ENCODE data around the gene CD55.

CD55 gene, protein sequence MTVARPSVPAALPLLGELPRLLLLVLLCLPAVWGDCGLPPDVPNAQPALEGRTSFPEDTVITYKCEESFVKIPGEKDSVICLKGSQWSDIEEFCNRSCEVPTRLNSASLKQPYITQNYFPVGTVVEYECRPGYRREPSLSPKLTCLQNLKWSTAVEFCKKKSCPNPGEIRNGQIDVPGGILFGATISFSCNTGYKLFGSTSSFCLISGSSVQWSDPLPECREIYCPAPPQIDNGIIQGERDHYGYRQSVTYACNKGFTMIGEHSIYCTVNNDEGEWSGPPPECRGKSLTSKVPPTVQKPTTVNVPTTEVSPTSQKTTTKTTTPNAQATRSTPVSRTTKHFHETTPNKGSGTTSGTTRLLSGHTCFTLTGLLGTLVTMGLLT

DNA sequence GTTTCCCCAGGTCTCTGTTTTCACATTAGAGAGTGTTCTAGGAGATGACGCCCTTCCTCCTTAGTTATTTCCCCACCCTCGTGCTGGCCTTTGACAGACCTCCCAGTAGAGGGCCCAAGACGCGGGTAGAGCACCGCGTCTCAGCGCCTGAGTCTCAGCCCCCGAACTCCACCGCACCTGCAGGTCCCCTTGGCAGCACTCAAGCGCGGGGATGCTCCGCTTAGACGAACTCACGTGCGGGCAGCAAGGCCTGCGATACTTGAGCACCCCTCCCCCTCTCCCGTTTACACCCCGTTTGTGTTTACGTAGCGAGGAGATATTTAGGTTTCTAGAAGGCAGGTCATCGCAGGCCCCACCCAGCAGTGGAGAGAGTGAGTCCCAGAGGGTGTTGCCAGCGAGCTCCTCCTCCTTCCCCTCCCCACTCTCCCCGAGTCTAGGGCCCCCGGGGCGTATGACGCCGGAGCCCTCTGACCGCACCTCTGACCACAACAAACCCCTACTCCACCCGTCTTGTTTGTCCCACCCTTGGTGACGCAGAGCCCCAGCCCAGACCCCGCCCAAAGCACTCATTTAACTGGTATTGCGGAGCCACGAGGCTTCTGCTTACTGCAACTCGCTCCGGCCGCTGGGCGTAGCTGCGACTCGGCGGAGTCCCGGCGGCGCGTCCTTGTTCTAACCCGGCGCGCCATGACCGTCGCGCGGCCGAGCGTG, at the start of gene CD55:
CD55 (plus strand) TSS at position 600 of the 711 bp plus-strand sequence; CDS start at position 688, 88 bp downstream.
- DNase-seq: peak; percentile 81

GRCh38 chr1:207274882-207275281, 46.6 kb upstream of the CD55 start:
- DNase-seq: no peak

DNA sequence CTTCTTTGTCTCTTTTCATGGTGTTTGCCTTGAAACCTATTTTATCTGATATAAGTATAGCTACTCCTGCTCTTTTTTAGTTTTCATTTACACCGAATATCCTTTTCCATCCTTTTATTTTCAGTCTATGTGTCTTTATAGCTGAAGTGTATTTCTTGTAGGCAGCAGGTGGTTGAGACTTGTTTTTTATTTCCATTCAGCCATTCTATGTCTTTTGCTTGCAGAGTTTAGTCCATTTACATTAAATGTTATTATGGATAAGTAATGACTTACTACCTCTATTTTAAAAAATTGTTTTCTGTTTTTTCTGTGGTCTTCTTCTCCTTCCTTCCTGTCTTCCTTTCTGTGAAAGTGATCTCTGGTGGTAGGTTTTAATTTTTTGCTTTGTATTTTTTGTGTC, 45.0 kb upstream of the CD55 start:
- no peak for DNase-seq

- no peak for DNase-seq
Observed at GRCh38 chr1:207277241-207277640, 44.2 kb upstream of the CD55 start.

GRCh38 chr1:207279652-207280051, 41.8 kb upstream of the CD55 start:
- DNase-seq: no peak

DNA sequence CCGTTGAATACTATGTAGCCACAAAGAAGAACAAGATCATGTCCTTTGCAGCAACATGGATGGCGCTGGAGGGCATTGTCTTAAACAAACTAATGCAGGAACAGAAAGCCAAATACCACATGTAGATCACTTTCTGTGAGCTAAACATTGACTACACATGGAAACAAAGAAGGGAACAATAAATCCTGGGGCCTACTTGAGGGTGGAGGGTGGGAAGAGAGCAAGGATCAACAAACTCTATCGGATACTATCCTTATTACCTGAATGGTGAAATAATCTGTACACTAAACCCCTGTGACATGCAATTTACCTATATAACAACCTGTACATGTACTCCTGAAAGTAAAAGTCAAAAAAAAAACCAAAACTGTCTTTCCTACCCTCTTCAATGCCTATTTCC, 40.8 kb upstream of the CD55 start:
- DNase-seq: no peak

- no peak for DNase-seq
Observed at GRCh38 chr1:207282058-207282457, 39.4 kb upstream of the CD55 start.

DNA sequence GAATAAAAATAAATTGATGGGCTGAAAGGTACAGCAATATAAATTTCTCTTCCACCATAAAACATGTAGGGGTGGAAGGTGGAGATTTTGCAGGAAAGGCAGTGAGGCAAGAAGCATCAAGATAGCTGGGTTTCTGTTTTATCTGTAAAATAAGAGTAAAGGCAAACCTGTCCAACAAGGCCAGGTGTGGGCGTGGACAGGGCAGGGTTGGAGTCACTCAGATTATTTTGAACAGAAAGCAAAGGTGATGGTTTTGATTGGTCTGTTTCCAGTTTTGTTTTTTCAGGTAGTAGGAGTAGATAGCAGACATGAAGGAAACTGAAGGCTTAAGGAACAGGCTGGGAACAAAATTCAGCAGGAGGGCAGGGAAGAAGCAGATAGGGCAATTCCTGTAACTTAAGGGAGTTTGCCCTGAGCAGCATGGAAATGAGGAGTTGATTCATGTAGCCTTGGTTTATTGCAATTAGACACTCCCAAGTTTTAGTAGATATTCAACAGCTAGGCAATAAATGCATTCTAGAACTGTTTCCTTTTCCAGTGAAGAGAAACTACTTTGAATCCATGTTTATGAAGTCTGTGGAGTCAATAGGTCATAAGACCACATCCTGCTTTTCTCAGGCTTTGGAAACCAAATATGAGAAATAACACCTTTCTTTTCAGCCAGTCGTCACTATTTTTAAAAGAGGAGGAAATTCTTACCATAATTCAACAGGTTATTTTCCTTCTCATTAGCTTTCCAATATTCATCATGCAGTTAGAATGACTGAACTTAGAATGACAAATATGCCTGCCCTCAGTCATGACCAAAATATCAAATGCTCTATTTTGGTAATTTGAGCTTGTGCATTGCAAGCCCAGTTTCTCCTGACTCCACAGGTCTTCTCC, 38.7 kb upstream of the CD55 start:
- no peak for DNase-seq

- DNase-seq: no peak
Observed at GRCh38 chr1:207283421-207283820, 38.1 kb upstream of the CD55 start.

DNA sequence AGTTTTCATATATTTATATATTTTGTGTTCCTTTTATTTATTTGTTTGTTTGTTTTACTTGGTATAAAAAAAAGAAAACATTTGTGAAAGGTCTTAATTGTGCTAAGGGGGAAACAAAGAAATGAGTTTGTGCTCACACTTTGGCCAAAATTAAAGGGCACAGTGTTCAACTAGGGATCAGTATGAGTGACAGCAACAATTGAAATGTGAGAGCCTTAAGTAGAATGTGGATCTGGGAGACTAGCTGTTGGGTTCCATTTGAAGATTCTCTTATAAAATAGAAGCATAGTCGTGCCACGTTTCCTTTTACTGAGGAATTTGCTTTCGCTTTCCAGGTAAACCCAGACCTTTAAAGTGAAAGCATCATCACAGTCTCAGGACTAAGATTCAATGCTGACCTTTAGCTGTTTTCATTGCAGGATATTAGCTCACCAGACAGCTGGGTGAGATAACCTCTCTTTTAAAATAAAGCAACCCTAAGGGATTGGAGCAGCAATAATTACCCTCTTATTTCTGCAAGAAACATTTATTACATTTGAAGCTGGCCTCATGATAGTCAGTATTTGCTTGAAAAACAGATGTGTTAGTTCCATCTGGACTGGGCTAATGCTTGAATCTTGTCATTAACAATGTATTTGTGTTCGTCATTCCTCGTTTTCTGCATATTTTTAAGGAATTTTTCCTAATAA, 37.1 kb upstream of the CD55 start:
- no peak for DNase-seq

- DNase-seq: no peak
Observed at GRCh38 chr1:207286786-207287468, 34.6 kb upstream of the CD55 start.

GRCh38 chr1:207288315-207288714, 33.2 kb upstream of the CD55 start:
- DNase-seq: no peak

- DNase-seq: no peak
Observed at GRCh38 chr1:207289756-207290155, 31.7 kb upstream of the CD55 start.

DNA sequence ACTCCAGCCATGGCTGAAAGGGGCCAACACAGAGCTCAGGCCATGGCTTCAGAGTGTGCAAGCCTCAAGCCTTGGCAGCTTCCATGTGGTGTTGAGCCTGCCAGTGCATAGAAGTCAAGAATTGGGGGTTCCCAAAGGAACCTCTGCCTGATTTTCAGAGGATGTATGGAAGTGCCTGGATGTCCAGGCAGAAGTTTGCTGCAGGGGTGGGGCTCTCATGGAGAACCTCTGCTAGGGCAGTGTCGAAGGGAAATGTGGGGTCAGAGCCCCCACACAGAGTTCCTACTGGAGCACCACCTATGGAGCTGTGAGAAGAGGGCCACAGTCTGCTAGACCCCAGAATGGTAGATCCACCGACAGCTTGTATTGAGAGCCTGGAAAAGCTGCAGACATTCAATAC, 29.8 kb upstream of the CD55 start:
- DNase-seq: no peak

DNA sequence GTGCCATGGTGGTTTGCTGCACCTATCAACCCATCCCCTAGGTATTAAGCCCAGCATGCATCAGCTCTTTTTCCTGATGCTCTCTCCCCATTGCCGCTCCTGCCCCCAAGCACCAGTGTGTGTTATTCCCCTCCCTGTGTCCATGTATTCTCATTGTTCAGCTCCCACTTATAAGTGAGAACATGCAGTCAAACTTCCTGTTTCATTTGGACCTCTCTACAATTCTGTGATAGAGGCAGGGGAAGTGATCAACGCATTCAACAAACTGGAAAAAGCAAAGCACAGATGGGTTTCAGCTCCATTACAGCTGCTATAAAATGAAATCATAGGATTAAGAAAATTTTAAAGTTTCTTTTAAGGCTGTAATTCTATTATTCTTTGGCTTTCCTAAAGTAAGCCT, 23.3 kb upstream of the CD55 start:
- no peak for DNase-seq

GRCh38 chr1:207298636-207299398, 22.7 kb upstream of the CD55 start:
- no peak for DNase-seq

DNA sequence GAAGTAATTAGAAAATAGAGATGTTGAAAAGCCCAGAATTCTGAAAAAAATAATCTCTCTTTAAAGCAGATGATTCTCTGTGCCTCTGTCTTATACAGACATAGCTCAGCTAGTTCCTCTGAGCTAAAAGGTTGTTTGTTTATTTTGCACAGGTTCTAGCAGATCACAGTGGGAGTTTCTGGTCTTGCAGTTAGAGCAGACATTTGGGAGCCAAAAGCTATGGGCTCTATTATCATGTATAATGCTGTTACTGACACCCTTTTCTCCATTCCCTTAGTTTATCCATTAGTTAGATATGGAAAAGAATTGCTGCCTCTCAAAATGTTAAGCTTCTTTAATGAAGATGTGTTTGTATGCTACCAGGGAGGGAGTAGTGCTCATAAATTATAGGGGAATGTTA, 20.5 kb upstream of the CD55 start:
- DNase-seq: no peak

DNA sequence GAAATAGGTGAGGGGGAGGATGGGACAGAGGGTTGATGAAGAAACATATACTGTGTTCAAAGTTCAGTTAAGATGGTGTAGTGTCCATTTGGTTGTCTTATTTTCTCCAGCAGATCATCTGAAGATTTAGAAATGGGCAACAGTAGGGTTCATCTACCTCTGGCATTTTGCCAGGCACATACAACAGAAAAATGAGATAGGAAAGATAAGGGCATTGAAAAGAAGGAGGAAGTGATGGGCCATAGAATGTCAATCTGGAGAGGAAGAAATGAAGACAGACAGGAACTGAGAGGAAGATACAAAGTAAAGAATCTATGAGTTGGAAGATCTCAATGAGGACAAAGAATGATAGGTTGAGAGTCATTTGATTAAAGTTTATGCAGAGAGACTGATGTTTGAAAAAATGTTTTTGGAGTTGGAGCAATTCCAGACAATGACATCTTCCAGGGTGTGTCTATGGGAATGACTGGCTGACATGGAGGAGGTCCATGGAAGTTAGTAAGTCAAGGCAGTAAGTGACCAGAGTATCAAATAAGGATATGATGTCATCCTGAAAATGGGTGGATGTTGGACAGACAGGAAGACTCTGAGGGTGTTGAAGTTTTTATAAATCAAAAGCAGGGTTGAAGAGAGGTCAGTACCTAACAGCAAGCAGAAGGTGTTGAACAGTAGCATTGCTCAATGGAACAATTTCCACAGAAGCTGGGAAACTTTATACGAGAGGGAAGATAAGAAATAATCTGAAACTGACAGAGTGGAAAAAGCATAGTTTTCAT, 18.7 kb upstream of the CD55 start:
- no peak for DNase-seq

GRCh38 chr1:207304710-207305488, 16.6 kb upstream of the CD55 start:
- no peak for DNase-seq

- no peak for DNase-seq
Observed at GRCh38 chr1:207305489-207305873, 16.0 kb upstream of the CD55 start.

All from NCI-H69 (cell line).